GM10266 (cell line): ENCODE measurements around the gene RIBC2.

Experiments
- DNase-seq: peaks from one replicate; pipeline ENCODE4 v3.0.0; 2012; ENCODE audit errors: extremely low spot score
- CTCF ChIP-seq: IDR thresholded peaks from 2 replicates; pipeline ENCODE4 v1.5.1; 2012; ENCODE audit warnings: mild to moderate bottlenecking, low read depth; ENCODE audit not compliant: control insufficient read depth, insufficient read depth; ENCODE audit errors: missing control alignments

Gene RIBC2

DNA sequence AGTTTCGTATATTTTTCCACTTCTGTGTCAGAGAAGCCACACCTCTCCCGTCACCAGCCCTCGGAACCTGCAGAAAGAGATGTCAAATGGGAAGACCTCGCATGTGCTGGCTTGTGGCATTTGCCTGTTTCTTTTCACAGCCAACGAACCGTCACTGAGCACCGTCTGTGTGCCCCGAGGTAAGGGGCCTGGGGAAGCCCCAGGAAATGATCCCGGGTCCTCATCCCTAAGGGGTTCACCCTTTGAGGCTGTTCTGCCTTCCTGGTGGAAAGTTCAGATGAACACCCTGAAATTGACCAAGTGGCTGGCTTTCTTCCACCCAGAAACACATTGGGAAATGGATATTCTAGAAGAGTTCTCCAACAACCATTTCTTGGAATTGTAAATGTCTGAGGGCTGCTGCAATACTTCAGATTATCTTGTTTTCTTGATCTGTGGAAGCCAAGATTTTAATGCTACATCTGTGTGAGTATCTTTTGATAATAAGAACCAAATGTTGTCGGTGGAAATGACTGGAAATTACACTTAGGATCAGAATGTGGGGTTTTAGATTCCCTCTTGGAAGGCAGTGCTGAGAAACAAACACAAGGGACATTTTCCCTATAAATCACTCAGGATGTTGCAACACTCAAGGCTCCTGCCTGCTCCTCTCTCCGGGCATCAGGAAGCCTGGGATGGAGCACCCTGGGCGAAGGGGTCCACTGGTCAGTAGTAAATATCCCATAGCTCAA is 37.6 kb downstream of the RIBC2 start:
- TF ChIP-seq CTCF = no peak
- no peak for DNase-seq

- no peak for TF ChIP-seq CTCF
- no peak for DNase-seq
These were observed 38.5 kb downstream of the RIBC2 start for GRCh38 chr22:45451972-45452371.

GRCh38 chr22:45452565-45453379 is 39.3 kb downstream of the RIBC2 start:
- no peak for TF ChIP-seq CTCF
- no peak for DNase-seq

GRCh38 chr22:45453764-45454163 is 40.3 kb downstream of the RIBC2 start:
- no peak for DNase-seq
- TF ChIP-seq CTCF = no peak

DNA sequence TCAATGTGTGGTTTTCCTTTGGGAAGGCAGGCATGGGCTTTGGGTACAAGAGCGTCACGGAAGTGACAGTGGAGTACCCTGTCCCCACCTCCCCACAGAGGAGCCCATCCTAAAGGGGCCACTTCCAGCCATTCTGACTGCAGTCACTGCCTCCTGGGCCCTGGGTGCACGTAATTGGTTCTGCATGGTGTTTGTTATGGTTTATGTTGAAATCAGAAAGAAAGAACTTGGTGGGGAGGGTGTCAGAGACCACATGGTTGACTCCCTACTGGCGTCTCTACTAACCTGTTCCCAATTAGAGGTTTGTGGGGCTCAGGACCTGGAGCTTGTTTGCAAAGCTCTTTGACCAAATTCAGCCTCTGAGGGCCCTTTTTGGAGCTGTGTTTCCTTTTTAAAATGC is 40.8 kb downstream of the RIBC2 start:
- no peak for DNase-seq
- no peak for TF ChIP-seq CTCF

DNA sequence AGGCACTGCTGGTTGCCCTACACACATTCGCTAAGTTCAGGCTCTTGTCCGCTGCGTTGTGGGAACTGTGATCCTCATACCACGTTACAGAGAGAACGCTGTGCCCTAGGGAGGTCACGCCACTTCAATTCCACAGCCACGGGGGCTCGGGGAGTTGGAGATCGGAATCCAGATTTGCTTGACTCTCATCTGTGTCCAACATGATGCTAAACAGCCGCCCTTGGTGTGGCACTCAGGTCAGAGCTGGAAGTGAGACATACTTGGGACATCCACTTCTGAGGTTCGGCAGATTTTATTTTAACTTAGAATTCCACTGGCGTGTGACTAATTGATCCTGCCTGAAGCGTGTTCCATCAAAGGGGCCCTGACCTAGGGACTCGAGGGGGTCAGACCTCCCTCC is 41.7 kb downstream of the RIBC2 start:
- no peak for TF ChIP-seq CTCF
- DNase-seq = no peak

DNA sequence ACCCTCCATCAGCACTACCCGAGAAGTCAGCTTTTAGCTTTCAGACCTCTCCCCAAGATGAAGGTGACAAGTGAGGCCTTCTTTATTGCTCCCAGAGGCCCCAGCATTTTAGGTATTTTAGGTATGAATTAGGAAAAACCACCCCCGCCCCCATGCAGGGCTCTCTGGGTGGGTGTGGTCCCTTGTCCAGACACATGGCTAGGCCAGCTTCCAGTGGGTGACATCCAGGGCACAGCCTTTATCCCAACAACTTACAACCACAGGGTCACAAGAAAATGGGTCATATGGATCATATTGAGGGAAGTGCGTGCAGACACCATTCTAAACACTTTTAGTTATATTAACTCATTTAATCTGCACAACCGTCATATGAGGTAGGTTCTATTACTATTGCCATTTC is 42.1 kb downstream of the RIBC2 start:
- no peak for DNase-seq

More for the DNA sequence above, 42.1 kb downstream of the RIBC2 start:
- no peak for TF ChIP-seq CTCF
